Astrocyte of the hippocampus (primary cell): ENCODE results near the gene LRRC71.
"Not testable (repeated sequence)": the region's sequence is repeated elsewhere in the genome, so short reads cannot be mapped to it uniquely, and the experiment has no call there.

Source experiments
- DNase-seq: peaks from one replicate; pipeline ENCODE4 v3.0.0; 2011; ENCODE audit warnings: low read depth, low spot score

Gene LRRC71

GRCh38 chr1:156926695-156927094 is 6.3 kb downstream of the LRRC71 start:
- not testable (repeated sequence) for DNase-seq

- peak; percentile 90 for DNase-seq
Measured at GRCh38 chr1:156927215-156928042, 7.0 kb downstream of the LRRC71 start.

GRCh38 chr1:156928043-156928602 is 7.7 kb downstream of the LRRC71 start:
- DNase-seq = no peak

- no peak for DNase-seq
Measured at GRCh38 chr1:156929596-156930238, 9.3 kb downstream of the LRRC71 start.

GRCh38 chr1:156930483-156930882 is 10.1 kb downstream of the LRRC71 start:
- no peak for DNase-seq

- DNase-seq = peak; percentile 49
Measured at GRCh38 chr1:156931211-156931952, 10.9 kb downstream of the LRRC71 start.

GRCh38 chr1:156931974-156932710 is 11.7 kb downstream of the LRRC71 start:
- DNase-seq = no peak

- no peak for DNase-seq
Measured at GRCh38 chr1:156933136-156933535, 12.7 kb downstream of the LRRC71 start.

GRCh38 chr1:156935505-156936128 is 15.2 kb downstream of the LRRC71 start:
- DNase-seq = no peak

- no peak for DNase-seq
Measured at GRCh38 chr1:156936191-156936590, 15.8 kb downstream of the LRRC71 start.

GRCh38 chr1:156936721-156937220 is 16.3 kb downstream of the LRRC71 start:
- DNase-seq = no peak

GRCh38 chr1:156937883-156938282 is 17.5 kb downstream of the LRRC71 start:
- DNase-seq = no peak

- no peak for DNase-seq
Measured at GRCh38 chr1:156938813-156939212, 18.4 kb downstream of the LRRC71 start.

- no peak for DNase-seq
Measured at GRCh38 chr1:156939786-156940334, 19.4 kb downstream of the LRRC71 start.

- no peak for DNase-seq
Measured at GRCh38 chr1:156941675-156942074, 21.2 kb downstream of the LRRC71 start.

- DNase-seq = no peak
Measured at GRCh38 chr1:156942176-156942575, 21.7 kb downstream of the LRRC71 start.

GRCh38 chr1:156942576-156942975 is 22.1 kb downstream of the LRRC71 start:
- no peak for DNase-seq

GRCh38 chr1:156943756-156944155 is 23.3 kb downstream of the LRRC71 start:
- DNase-seq = no peak

- DNase-seq = no peak
Measured at GRCh38 chr1:156944268-156944667, 23.8 kb downstream of the LRRC71 start.

GRCh38 chr1:156944848-156945247 is 24.4 kb downstream of the LRRC71 start:
- no peak for DNase-seq
